Prostate gland (tissue), 2 donors: ENCODE data around the gene POU5F1. TPM values are rescaled to one million over a fixed set of nuclear protein-coding genes. Genes with fewer than 3 reads are reported as not detected.
A peak's percentile ranks its signal among the peaks of the same experiment; 100 is the strongest.
"Not testable (repeated sequence)": the region's sequence is repeated elsewhere in the genome, so short reads cannot be mapped to it uniquely, and the experiment has no call there.

Source experiments
- DNase-seq: peaks from one replicate; pipeline ENCODE4 v3.0.0-alpha.2; 2019; ENCODE audit warnings: low spot score
- H3K27ac ChIP-seq, 2 donors: fragments of 200-600 bp; sonication (generic); 2 replicates each; pipeline ENCODE4 v1.5.1; 2017 to 2019
- H3K27me3 ChIP-seq: fragments of 200-600 bp; sonication (generic); replicated peaks from 2 replicates; pipeline ENCODE4 v1.5.1; 2019; ENCODE audit not compliant: insufficient read depth
- H3K36me3 ChIP-seq, 2 donors: fragments of 200-600 bp; sonication (generic); 1 replicate in 1 of 2; 2 replicates in 1 of 2; pipeline versions ENCODE4 v1.5.1 to v1.8.1; 2017 to 2019
- H3K4me1 ChIP-seq: fragments of 200-600 bp; sonication (generic); replicated peaks from 2 replicates; pipeline ENCODE4 v1.5.1; 2019
- H3K4me3 ChIP-seq, 2 donors: fragments of 200-600 bp; sonication (generic); 2 replicates each; pipeline ENCODE4 v1.5.1; 2017 to 2019
- H3K9me3 ChIP-seq: fragments of 200-600 bp; sonication (generic); 2 replicates; pipeline ENCODE4 v1.5.1; 2017
- CTCF ChIP-seq, 4 experiments: fragments of 200-600 bp in 2 of 4; fragments of 450-650 bp in 2 of 4; sonication (generic) in 2 of 4; IDR thresholded peaks; 1 replicate in 3 of 4; 2 replicates in 1 of 4; pipeline ENCODE4 v1.5.1; 2016 to 2019; ENCODE audit warnings: antibody characterized with exemption in 4 of 4, mild to moderate bottlenecking in 2 of 4, moderate library complexity in 2 of 4
- POLR2A ChIP-seq: fragments of 450-650 bp; IDR thresholded peaks from one replicate; pipeline ENCODE4 v1.6.1; 2016; ENCODE audit warnings: antibody characterized with exemption, mild to moderate bottlenecking
- POLR2AphosphoS5 ChIP-seq: sonication (generic); formaldehyde crosslinking; IDR thresholded peaks from one replicate; pipeline ENCODE4 v1.6.1; 2017; ENCODE audit warnings: antibody characterized with exemption
- WGBS: methylation state at CpG from one replicate; pipeline ENCODE4 v1.1.5; 2018; 5-methylcytosine and 5-hydroxymethylcytosine counted together
- intact Hi-C: fragments of 100-400 bp; cut with DNase I; formaldehyde crosslinking; loops from one replicate; pipeline ENCODE4 v1.14.2; 2022
- total RNA-seq, 2 donors: library from RNA; depleted of rRNA; stranded (reverse); fragments of >200 nt; gene quantifications; one replicate each; pipeline ENCODE4 v1.1.0, GENCODE V29; 2016

POU5F1 gene
- total RNA-seq, 2 donors from 2014 or later, result 3.4 to 21.5 TPM

DNA sequence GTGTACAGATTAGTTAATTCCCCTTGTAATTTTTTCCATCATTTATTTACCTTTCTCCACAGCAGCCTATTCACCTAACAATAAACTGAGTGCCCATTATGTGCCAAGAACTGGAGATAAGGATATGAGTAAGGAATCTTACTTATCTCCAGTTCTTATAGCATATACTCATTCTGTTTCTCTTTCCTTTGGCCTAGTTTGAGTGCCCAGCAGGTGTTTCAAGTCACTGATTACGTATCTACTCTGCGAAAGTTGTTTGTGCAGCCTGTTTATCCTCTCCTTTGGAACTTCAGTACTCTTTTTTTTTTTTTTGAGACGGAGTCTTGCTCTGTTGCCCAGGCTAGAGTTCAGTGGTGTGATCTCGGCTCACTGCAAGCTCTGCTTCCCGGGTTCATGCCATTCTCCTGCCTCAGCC is 17.3 kb upstream of the POU5F1 start:
- Histone ChIP-seq H3K4me3 (no peak overlapping the region), H3K27me3 (no peaks in the 10 kb centered on the region), H3K27ac (peak overlapping the region; percentile 85 to 93), H3K4me1 (no peaks in the 10 kb centered on the region), H3K36me3 (no peaks in the 10 kb centered on the region), H3K9me3 (no peaks in the 10 kb centered on the region)
- peak; percentile 28 for DNase-seq
- 36% methylated on average over 5 of the region's 5 CpGs for WGBS
- intact Hi-C loops, result no loop called here
- peak; percentile 76 for TF ChIP-seq POLR2AphosphoS5
- TF ChIP-seq POLR2A, result no peak

GRCh38 chr6:31186052-31186734 is 15.7 kb upstream of the POU5F1 start:
- peak; percentile 81 for DNase-seq
- peak overlapping the region; percentile 14 to 24 for H3K4me3 ChIP-seq
- intact Hi-C loops, result no loop called here
- TF ChIP-seq POLR2AphosphoS5 (peak; percentile 63), POLR2A (peak; percentile 70), CTCF (IDR thresholded peaks at IDR 0.05) (no peak)
- H3K27me3 ChIP-seq, result no peaks in the 10 kb centered on the region
- 19% methylated on average over 24 of the region's 24 CpGs for WGBS
- no peaks in the 10 kb centered on the region for H3K4me1 ChIP-seq
- no peaks in the 10 kb centered on the region for H3K36me3 ChIP-seq
- peak overlapping the region; percentile 85 to 93 for H3K27ac ChIP-seq
- no peaks in the 10 kb centered on the region for H3K9me3 ChIP-seq

- H3K27ac ChIP-seq, result peak overlapping the region; percentile 85 to 93
- 9% methylated on average over 4 of the region's 4 CpGs for WGBS
- DNase-seq, H3K36me3 ChIP-seq, H3K27me3 ChIP-seq, H3K9me3 ChIP-seq, H3K4me1 ChIP-seq, intact Hi-C loops: not testable (repeated sequence)
- H3K4me3 ChIP-seq, result peak overlapping the region; percentile 14 to 24
These were observed 15.2 kb upstream of the POU5F1 start for GRCh38 chr6:31185695-31186051.

DNA sequence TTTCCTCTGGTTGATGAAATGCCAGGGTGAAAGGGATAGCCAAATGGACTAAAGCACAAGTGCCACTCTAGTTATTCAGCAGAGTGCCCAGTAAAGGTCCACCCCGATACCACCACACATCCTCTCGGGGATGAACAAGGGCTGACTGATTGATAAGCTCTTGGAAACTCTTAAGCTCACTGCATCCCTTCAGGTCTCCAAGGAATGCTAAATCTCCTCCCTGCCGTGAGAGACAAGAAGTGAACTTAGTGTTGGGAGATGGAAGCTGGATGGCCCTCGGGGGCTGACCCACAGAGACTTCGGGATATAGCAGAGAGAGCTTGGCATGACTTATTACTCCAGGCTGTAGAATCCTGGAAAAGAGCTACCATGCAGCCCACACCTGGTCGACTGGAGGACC is 13.4 kb upstream of the POU5F1 start:
- H3K9me3 ChIP-seq, H3K27me3 ChIP-seq, H3K4me1 ChIP-seq, DNase-seq, H3K36me3 ChIP-seq, intact Hi-C loops, H3K4me3 ChIP-seq: not testable (repeated sequence)
- 50% methylated on average over 6 of the region's 6 CpGs for WGBS
- H3K27ac ChIP-seq, result peak overlapping the region in 1 of 2 donors; percentile 30

DNA sequence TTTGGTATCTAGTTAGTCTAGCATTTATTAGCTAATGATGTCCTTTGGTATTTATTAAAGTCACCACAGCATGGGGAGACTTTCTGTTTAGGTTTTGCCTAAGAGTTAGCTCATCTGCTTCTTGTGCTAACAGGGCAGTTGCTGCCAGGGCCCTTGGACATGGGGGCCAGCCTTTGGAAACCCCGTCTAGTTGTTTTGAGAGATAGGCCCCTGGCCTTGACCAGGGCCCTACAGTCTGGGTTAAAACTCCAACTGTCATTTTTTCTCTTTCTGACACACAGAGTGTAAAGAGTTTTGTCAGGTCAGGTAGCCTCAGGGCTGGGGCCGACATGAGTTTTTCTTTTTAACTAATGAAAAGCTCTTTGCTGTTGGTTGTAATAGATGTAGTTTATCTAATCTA is 12.8 kb upstream of the POU5F1 start:
- DNase-seq, H3K4me3 ChIP-seq, H3K36me3 ChIP-seq, H3K9me3 ChIP-seq, H3K4me1 ChIP-seq, H3K27me3 ChIP-seq, intact Hi-C loops: not testable (repeated sequence)
- 26% methylated on average over 2 of the region's 2 CpGs for WGBS
- H3K27ac ChIP-seq, result peak overlapping the region in 1 of 2 donors; percentile 33

DNA sequence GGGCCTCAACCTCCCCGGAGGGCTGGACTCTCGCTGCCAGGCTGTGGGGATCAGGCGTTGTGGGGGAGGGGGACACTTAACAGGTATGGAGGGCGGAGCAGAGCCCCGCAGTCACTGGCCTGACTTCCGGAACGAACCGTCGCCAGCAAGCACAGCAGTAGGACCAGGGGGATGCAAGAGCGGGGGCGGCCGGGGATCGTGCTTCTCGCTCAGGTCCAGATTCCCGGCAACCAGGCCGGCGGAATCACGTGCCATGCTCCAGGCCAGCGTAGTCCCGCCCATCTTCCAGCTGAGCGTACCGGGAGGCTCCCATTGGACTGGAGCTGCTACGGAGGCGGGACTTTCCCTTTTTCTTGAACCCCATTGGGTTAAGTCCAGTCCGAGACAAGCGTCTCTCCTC is 10.0 kb upstream of the POU5F1 start:
- no peak for DNase-seq
- Histone ChIP-seq H3K27me3 (no peaks in the 10 kb centered on the region), H3K9me3 (no peaks in the 10 kb centered on the region), H3K4me1 (no peaks in the 10 kb centered on the region), H3K4me3 (peak overlapping the region in 1 of 2 donors; percentile 22), H3K36me3 (no peaks in the 10 kb centered on the region), H3K27ac (no peak overlapping the region)
- TF ChIP-seq POLR2AphosphoS5, result no peak
- TF ChIP-seq POLR2A, result no peak
- no peak for TF ChIP-seq CTCF (IDR thresholded peaks at IDR 0.05)
- intact Hi-C loops, result no loop called here
- 71% methylated on average over 26 of the region's 26 CpGs for WGBS

DNA sequence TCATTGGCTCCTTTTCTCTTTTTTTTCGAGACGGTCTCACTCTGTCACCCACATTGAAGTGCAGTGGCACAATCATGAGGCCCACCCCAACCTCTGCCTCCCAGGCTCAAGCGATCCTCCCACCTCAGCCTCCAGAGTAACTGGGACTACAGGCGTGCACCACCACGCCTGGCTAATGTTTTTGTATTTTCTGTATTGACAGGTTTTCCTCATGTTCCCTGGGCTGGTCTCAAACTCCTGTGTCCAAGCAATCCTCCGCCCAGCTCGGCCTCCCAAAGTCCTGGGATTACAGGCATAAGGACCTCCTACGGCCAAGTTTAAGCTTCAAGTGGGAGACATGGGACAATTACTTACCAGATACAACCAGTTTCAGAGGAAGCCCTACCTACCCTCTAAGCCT is 9.4 kb upstream of the POU5F1 start:
- Histone ChIP-seq H3K27me3 (no peaks in the 10 kb centered on the region), H3K27ac (no peak overlapping the region), H3K4me3 (peak overlapping the region in 1 of 2 donors; percentile 22), H3K9me3 (no peaks in the 10 kb centered on the region), H3K4me1 (no peaks in the 10 kb centered on the region), H3K36me3 (no peaks in the 10 kb centered on the region)
- DNase-seq, result no peak
- 97% methylated on average over 8 of the region's 8 CpGs for WGBS
- intact Hi-C loops, result no loop called here
- no peak for TF ChIP-seq POLR2AphosphoS5
- TF ChIP-seq POLR2A, result no peak
